Osteocyte (in vitro differentiated cells): ENCODE results near the gene TP73. TPM values are rescaled to one million over a fixed set of nuclear protein-coding genes. Genes with fewer than 3 reads are reported as not detected.

Experiments used
- DNase-seq: peaks from one replicate; pipeline ENCODE4 v3.0.0; 2021; ENCODE audit warnings: mixed read lengths; ENCODE audit not compliant: unreplicated experiment; ENCODE audit errors: extremely low spot score
- H3K27ac Mint-ChIP-seq: one replicate; pipeline ENCODE4 v1.8.0; 2021; ENCODE audit warnings: mild to moderate bottlenecking, mixed read lengths; ENCODE audit not compliant: unreplicated experiment
- H3K27me3 Mint-ChIP-seq: one replicate; pipeline ENCODE4 v1.8.0; 2021; ENCODE audit warnings: mixed read lengths; ENCODE audit not compliant: unreplicated experiment
- H3K36me3 Mint-ChIP-seq: one replicate; pipeline ENCODE4 v1.8.0; 2021; ENCODE audit warnings: mixed read lengths; ENCODE audit not compliant: unreplicated experiment
- H3K4me1 Mint-ChIP-seq: one replicate; pipeline ENCODE4 v1.8.0; 2021; ENCODE audit warnings: mixed read lengths; ENCODE audit not compliant: unreplicated experiment
- H3K4me3 Mint-ChIP-seq: one replicate; pipeline ENCODE4 v1.8.0; 2021; ENCODE audit warnings: mild to moderate bottlenecking, moderate library complexity, mixed read lengths; ENCODE audit not compliant: unreplicated experiment
- H3K9me3 Mint-ChIP-seq: one replicate; pipeline ENCODE4 v1.8.0; 2021; ENCODE audit warnings: mixed read lengths; ENCODE audit not compliant: unreplicated experiment
- CTCF ChIP-seq: fragments of 200-600 bp; sonication (generic); IDR thresholded peaks from 2 replicates; pipeline ENCODE4 v1.5.0; 2021; ENCODE audit warnings: antibody characterized with exemption, mild to moderate bottlenecking, moderate library complexity
- total RNA-seq: library from RNA; stranded (reverse); gene quantifications from 2 replicates; pipeline ENCODE4 v1.2.1, GENCODE V29; 2021

Gene TP73
- total RNA-seq, 1 donor from 2014 or later: 0.24 TPM

- no peaks in the 10 kb centered on the region for H3K36me3 Mint-ChIP-seq
- no peak for DNase-seq
- peaks cover 11% of the 10 kb centered on the region for H3K4me1 Mint-ChIP-seq
- H3K4me3 Mint-ChIP-seq: no peak overlapping the region
- TF ChIP-seq CTCF: no peak
- H3K27ac Mint-ChIP-seq: no peak overlapping the region
- H3K27me3 Mint-ChIP-seq: no peaks in the 10 kb centered on the region
- no peaks in the 10 kb centered on the region for H3K9me3 Mint-ChIP-seq
These were observed 33.6 kb downstream of the TP73 start for GRCh38 chr1:3685906-3686305.

DNA sequence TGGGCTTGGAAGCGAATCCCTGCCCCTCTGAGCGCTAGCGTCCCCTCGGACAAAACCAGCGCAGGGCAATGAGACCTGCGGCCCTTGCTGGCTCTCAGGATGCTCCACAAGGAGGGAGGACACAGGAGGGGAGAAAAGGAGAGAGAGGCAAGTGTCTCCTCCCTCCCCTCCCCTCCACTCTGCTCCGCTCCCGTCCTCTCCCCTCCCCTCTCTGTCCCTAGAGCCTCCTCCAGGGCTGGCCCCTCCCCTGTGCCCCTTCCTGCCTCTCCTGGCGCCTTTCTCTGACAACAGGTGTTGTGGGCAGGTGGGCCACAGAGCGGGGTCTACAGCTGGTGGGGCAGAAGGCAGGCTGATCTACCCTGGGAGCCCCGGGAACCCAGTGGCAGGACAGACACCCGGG is 35.2 kb downstream of the TP73 start:
- Mint-ChIP-seq H3K36me3 (no peaks in the 10 kb centered on the region), H3K4me1 (peaks cover 11% of the 10 kb centered on the region), H3K27ac (no peak overlapping the region), H3K27me3 (no peaks in the 10 kb centered on the region), H3K4me3 (no peak overlapping the region), H3K9me3 (no peaks in the 10 kb centered on the region)
- no peak for DNase-seq
- no peak for TF ChIP-seq CTCF

GRCh38 chr1:3688356-3689137 is 36.2 kb downstream of the TP73 start:
- Mint-ChIP-seq H3K27ac (no peak overlapping the region), H3K4me3 (no peak overlapping the region), H3K9me3 (no peaks in the 10 kb centered on the region), H3K36me3 (no peaks in the 10 kb centered on the region), H3K4me1 (peaks cover 11% of the 10 kb centered on the region), H3K27me3 (no peaks in the 10 kb centered on the region)
- DNase-seq: no peak
- no peak for TF ChIP-seq CTCF

DNA sequence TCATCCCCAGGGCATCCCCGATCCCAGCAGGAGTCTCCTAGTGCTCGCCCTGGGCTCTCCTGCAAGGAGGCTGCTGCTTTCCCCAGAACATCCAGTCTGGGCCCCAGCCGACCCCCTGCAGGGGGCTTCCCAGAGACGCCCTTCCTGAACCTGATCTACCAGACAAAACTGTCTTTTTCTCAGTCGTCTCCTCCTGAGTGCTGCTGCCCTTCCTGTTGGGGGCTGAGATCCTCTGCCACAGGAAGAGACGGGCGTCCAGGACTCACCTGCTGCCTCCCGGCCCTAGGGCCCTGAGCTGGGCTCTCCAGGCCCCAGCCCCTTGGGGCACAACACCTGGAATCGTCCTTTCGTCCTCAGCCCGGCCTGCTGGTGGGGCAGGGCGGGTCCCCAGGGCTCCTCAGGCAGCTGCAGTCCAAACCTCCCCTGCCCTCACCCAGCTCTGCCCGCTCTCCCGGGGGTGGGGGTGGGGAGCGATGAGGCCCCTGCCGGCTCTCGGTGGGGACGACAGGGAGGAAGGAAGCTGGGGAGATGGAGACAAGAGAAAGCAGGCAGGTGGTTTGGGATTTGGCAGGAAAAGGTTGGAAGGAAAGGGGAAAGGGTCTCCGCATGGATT is 36.9 kb downstream of the TP73 start:
- no peak for TF ChIP-seq CTCF
- Mint-ChIP-seq H3K4me1 (peaks cover 11% of the 10 kb centered on the region), H3K4me3 (no peak overlapping the region), H3K27ac (no peak overlapping the region), H3K27me3 (no peaks in the 10 kb centered on the region), H3K36me3 (no peaks in the 10 kb centered on the region), H3K9me3 (no peaks in the 10 kb centered on the region)
- no peak for DNase-seq

- no peaks in the 10 kb centered on the region for H3K36me3 Mint-ChIP-seq
- no peak for DNase-seq
- H3K27ac Mint-ChIP-seq: no peak overlapping the region
- H3K9me3 Mint-ChIP-seq: no peaks in the 10 kb centered on the region
- peaks cover 11% of the 10 kb centered on the region for H3K4me1 Mint-ChIP-seq
- no peak for TF ChIP-seq CTCF
- no peak overlapping the region for H3K4me3 Mint-ChIP-seq
- H3K27me3 Mint-ChIP-seq: no peaks in the 10 kb centered on the region
These were observed 38.2 kb downstream of the TP73 start for GRCh38 chr1:3690282-3691065.
